Lower leg skin (tissue), 3 donors: ENCODE data around the gene ARHGEF26.

Source experiments
- POLR2A ChIP-seq, 2 donors: fragments of 450-650 bp; IDR thresholded peaks; one replicate each; pipeline ENCODE4 v1.6.1; 2016 to 2017; ENCODE audit warnings: antibody characterized with exemption in 2 of 2, mild to moderate bottlenecking in 1 of 2, moderate library complexity in 1 of 2
- TF ChIP-seq, protein P1 (sequence below), 3 donors: fragments of 450-650 bp; IDR thresholded peaks; one replicate each; pipeline ENCODE4 v1.5.1; 2016; ENCODE audit warnings: antibody characterized with exemption in 3 of 3, mild to moderate bottlenecking in 3 of 3, moderate library complexity in 2 of 3

DNA sequence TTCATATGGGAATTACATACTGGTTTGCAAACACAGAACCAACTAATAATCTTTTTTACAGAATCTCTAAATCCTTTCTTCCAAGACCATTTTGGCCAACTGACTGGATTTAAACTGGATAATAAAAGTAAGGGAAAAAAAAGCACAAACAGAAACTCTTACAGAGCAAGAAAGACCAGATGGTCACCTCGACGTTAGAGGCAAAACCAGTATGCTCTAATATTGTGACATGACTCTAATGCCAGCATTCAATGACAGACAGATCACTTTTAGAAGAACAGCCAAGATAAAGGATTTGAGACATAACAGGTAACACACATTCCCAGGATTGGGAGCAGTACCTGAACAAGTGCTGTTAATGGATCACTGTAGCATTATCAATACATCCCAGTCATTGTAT lies 152.2 kb downstream of the ARHGEF26 start:
- TF ChIP-seq POLR2A (IDR thresholded peaks at IDR 0.05): no peak
- TF ChIP-seq, protein P1, sequence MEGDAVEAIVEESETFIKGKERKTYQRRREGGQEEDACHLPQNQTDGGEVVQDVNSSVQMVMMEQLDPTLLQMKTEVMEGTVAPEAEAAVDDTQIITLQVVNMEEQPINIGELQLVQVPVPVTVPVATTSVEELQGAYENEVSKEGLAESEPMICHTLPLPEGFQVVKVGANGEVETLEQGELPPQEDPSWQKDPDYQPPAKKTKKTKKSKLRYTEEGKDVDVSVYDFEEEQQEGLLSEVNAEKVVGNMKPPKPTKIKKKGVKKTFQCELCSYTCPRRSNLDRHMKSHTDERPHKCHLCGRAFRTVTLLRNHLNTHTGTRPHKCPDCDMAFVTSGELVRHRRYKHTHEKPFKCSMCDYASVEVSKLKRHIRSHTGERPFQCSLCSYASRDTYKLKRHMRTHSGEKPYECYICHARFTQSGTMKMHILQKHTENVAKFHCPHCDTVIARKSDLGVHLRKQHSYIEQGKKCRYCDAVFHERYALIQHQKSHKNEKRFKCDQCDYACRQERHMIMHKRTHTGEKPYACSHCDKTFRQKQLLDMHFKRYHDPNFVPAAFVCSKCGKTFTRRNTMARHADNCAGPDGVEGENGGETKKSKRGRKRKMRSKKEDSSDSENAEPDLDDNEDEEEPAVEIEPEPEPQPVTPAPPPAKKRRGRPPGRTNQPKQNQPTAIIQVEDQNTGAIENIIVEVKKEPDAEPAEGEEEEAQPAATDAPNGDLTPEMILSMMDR (IDR thresholded peaks at IDR 0.05): no peak
